B cell (primary cell): ENCODE measurements around the gene PTRH2.

Experiments
- EZH2 ChIP-seq: IDR thresholded peaks from 2 replicates; pipeline ENCODE4 v1.6.1; 2012; ENCODE audit warnings: borderline replicate concordance, low read depth, mild to moderate bottlenecking, moderate library complexity, low read length; ENCODE audit not compliant: insufficient read depth, poor library complexity, severe bottlenecking
- TF ChIP-seq, protein P1 (sequence below): fragments of 200-600 bp; IDR thresholded peaks from one replicate; pipeline ENCODE4 v1.8.0; 2022; ENCODE audit warnings: antibody characterized with exemption, mild to moderate bottlenecking

DNA sequence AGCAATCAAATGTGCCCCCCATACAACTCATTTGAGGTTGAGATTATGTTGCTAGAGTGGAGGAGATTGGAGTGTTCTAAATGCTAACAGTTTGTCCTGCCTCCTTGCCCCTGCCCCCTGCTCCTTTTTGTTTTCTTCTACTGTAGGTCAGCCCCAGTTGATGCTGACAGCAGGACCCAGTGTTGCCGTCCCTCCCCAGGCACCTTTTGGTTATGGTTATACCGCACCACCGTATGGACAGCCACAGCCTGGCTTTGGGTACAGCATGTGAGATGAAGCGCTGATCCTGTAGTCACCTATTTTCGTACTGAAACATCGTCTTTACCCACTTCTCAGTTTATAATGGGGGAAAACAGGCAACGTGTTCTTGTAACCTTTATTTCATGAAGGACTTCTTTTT lies 13.6 kb downstream of the PTRH2 start:
- TF ChIP-seq, protein P1, sequence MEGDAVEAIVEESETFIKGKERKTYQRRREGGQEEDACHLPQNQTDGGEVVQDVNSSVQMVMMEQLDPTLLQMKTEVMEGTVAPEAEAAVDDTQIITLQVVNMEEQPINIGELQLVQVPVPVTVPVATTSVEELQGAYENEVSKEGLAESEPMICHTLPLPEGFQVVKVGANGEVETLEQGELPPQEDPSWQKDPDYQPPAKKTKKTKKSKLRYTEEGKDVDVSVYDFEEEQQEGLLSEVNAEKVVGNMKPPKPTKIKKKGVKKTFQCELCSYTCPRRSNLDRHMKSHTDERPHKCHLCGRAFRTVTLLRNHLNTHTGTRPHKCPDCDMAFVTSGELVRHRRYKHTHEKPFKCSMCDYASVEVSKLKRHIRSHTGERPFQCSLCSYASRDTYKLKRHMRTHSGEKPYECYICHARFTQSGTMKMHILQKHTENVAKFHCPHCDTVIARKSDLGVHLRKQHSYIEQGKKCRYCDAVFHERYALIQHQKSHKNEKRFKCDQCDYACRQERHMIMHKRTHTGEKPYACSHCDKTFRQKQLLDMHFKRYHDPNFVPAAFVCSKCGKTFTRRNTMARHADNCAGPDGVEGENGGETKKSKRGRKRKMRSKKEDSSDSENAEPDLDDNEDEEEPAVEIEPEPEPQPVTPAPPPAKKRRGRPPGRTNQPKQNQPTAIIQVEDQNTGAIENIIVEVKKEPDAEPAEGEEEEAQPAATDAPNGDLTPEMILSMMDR = no peak
- no peak for TF ChIP-seq EZH2
